PC-9 (cell line): ENCODE measurements around the gene PCDHGA1. TPM values are rescaled to one million over a fixed set of nuclear protein-coding genes. Genes with fewer than 3 reads are reported as not detected.
"Not testable (repeated sequence)": the region's sequence is repeated elsewhere in the genome, so short reads cannot be mapped to it uniquely, and the experiment has no call there.

Source experiments
- BruUV-seq: library from RNA; stranded (reverse); fragments of 400-500 nt; replicated peaks from 2 replicates; lab custom pipeline; 2021; lab: Mats Ljungman, UMichigan
- CTCF ChIA-PET: fragments of 300-600 bp; sonication (Branson Sonifier 250); formaldehyde crosslinking; loops from one replicate; lab custom pipeline; 2022; ENCODE audit warnings: antibody characterized with exemption; lab: Charles Lee
- POLR2A ChIA-PET: fragments of 300-600 bp; sonication (Branson Sonifier 250); formaldehyde crosslinking; loops from one replicate; lab custom pipeline; 2022; ENCODE audit warnings: antibody characterized with exemption; ENCODE audit not compliant: unreplicated experiment; lab: Charles Lee
- DNase-seq, 2 experiments: peaks; one replicate each; pipeline versions ENCODE4 v3.0.0 to v3.0.0-alpha.2; 2015 to 2022; ENCODE audit warnings: mixed read lengths in 1 of 2
- H2AFZ ChIP-seq: fragments of 200-600 bp; sonication (generic); 2 replicates; pipeline ENCODE4 v1.8.1; 2017; ENCODE audit warnings: antibody characterized with exemption
- H3F3A ChIP-seq: fragments of 200-600 bp; sonication (generic); 2 replicates; pipeline ENCODE4 v1.8.1; 2017; ENCODE audit warnings: antibody characterized with exemption, mild to moderate bottlenecking, low read depth; ENCODE audit not compliant: insufficient read depth
- H3K27ac ChIP-seq: fragments of 200-600 bp; sonication (generic); 2 replicates; pipeline ENCODE4 v1.6.1; 2016; ENCODE audit warnings: mixed run types
- H3K27me3 ChIP-seq: fragments of 200-600 bp; sonication (generic); 2 replicates; pipeline ENCODE4 v1.6.1; 2016; ENCODE audit warnings: low read depth, mixed run types; ENCODE audit not compliant: insufficient read depth
- H3K36me3 ChIP-seq: fragments of 200-600 bp; sonication (generic); 2 replicates; pipeline ENCODE4 v1.6.1; 2016; ENCODE audit warnings: low read depth, mixed run types
- H3K4me1 ChIP-seq: fragments of 200-600 bp; sonication (generic); replicated peaks from 2 replicates; pipeline ENCODE4 v1.6.1; 2016; ENCODE audit warnings: mixed run types; ENCODE audit not compliant: insufficient read depth
- H3K4me2 ChIP-seq: fragments of 200-600 bp; sonication (generic); 2 replicates; pipeline ENCODE4 v1.6.1; 2017; ENCODE audit warnings: mixed run types
- H3K4me3 ChIP-seq: fragments of 200-600 bp; sonication (generic); 2 replicates; pipeline ENCODE4 v1.6.1; 2016; ENCODE audit warnings: mixed run types
- H3K79me2 ChIP-seq: fragments of 200-600 bp; sonication (generic); 2 replicates; pipeline ENCODE4 v1.6.1; 2017; ENCODE audit warnings: low read depth, mixed run types
- H3K9me2 ChIP-seq: fragments of 200-600 bp; sonication (generic); 2 replicates; pipeline ENCODE4 v1.8.1; 2017; ENCODE audit warnings: mild to moderate bottlenecking; ENCODE audit not compliant: insufficient read depth
- H3K9me3 ChIP-seq: fragments of 200-600 bp; sonication (generic); 2 replicates; pipeline ENCODE4 v1.8.1; 2016; ENCODE audit warnings: low read depth; ENCODE audit not compliant: insufficient read depth
- H4K20me1 ChIP-seq: fragments of 200-600 bp; sonication (generic); 2 replicates; pipeline ENCODE4 v1.8.1; 2017; ENCODE audit not compliant: insufficient read depth
- CTCF ChIP-seq: fragments of 200-600 bp; sonication (generic); conservative IDR thresholded peaks from 2 replicates; pipeline ENCODE4 v1.6.1; 2017; ENCODE audit warnings: mixed run types, antibody characterized with exemption, mild to moderate bottlenecking, moderate library complexity
- EZH2 ChIP-seq: fragments of 200-600 bp; sonication (generic); IDR thresholded peaks from 2 replicates; pipeline ENCODE4 v1.8.0; 2017; ENCODE audit warnings: antibody characterized with exemption, low read depth
- intact Hi-C: fragments of 100-400 bp; cut with micrococcal nuclease; formaldehyde crosslinking; loops from one replicate; pipeline ENCODE4 v1.10.0; 2022; ENCODE audit not compliant: unreplicated experiment
- total RNA-seq: library from RNA; stranded (reverse); gene quantifications from 2 replicates; pipeline ENCODE4 v1.2.3, GENCODE V29; 2021

Gene PCDHGA1
- total RNA-seq, 1 experiment from 2014 or later, result 0.07 TPM

GRCh38 chr5:141306630-141307029 is 23.7 kb upstream of the PCDHGA1 start:
- H3K4me2 ChIP-seq, result no peak overlapping the region
- POLR2A ChIA-PET, result no interaction called here
- H3K4me3 ChIP-seq, result no peak overlapping the region

GRCh38 chr5:141313711-141314110 is 16.6 kb upstream of the PCDHGA1 start:
- ChIA-PET POLR2A (no interaction called here), CTCF (no interaction called here)
- Histone ChIP-seq H3K27ac (no peak overlapping the region), H3K36me3 (peaks cover 11% of the 10 kb centered on the region), H3K4me1 (no peaks in the 10 kb centered on the region), H3K79me2 (peaks cover 11% of the 10 kb centered on the region), H4K20me1 (no peaks in the 10 kb centered on the region), H3K9me2 (no peaks in the 10 kb centered on the region), H3K4me3 (no peak overlapping the region), H2AFZ (no peak overlapping the region), H3K4me2 (no peak overlapping the region), H3F3A (peaks cover 19% of the 10 kb centered on the region; the same call in 1 of the 2 replicates), H3K9me3 (peaks cover 32% of the 10 kb centered on the region), H3K27me3 (no peaks in the 10 kb centered on the region)
- BruUV-seq, result no TSS peak
- intact Hi-C loops, result no loop called here
- DNase-seq, result no peak
- TF ChIP-seq CTCF, result no peak
- TF ChIP-seq EZH2, result no peak

More at GRCh38 chr5:141306630-141307029, 23.7 kb upstream of the PCDHGA1 start:
- Histone ChIP-seq H3K36me3 (no peaks in the 10 kb centered on the region), H3K79me2 (no peaks in the 10 kb centered on the region), H3F3A (no peaks in the 10 kb centered on the region), H3K4me1 (no peaks in the 10 kb centered on the region), H3K27ac (no peak overlapping the region), H3K27me3 (no peaks in the 10 kb centered on the region), H3K9me2 (no peaks in the 10 kb centered on the region), H2AFZ (no peak overlapping the region), H4K20me1 (no peaks in the 10 kb centered on the region), H3K9me3 (peaks cover 4% of the 10 kb centered on the region; the same call in 1 of the 2 replicates)
- no peak for DNase-seq
- no peak for TF ChIP-seq EZH2
- no peak for TF ChIP-seq CTCF
- CTCF ChIA-PET, result no interaction called here
- BruUV-seq, result no TSS peak
- intact Hi-C loops, result no loop called here

GRCh38 chr5:141316963-141317362 is 13.4 kb upstream of the PCDHGA1 start:
- H3K27me3 ChIP-seq, H3K4me1 ChIP-seq, DNase-seq, POLR2A ChIA-PET, intact Hi-C loops, H3K4me3 ChIP-seq, CTCF ChIA-PET, H2AFZ ChIP-seq, H3K9me2 ChIP-seq, H4K20me1 ChIP-seq, BruUV-seq, H3K4me2 ChIP-seq, H3K27ac ChIP-seq: not testable (repeated sequence)
- Histone ChIP-seq H3K79me2 (peaks cover 25% of the 10 kb centered on the region), H3K36me3 (peaks cover 29% of the 10 kb centered on the region), H3K9me3 (peaks cover 54% of the 10 kb centered on the region), H3F3A (peaks cover 45% of the 10 kb centered on the region)

GRCh38 chr5:141319202-141319601 is 11.1 kb upstream of the PCDHGA1 start:
- Histone ChIP-seq H2AFZ (no peak overlapping the region), H3K4me2 (peak overlapping the region; percentile 76; the same call in 1 of the 2 replicates), H3K27me3 (0 out of 2 replicates have a peak, but pooled peaks cover 6% of the 10 kb centered on the region), H3K9me3 (peaks cover 56% of the 10 kb centered on the region), H3K79me2 (peaks cover 25% of the 10 kb centered on the region), H3K4me1 (0 out of 2 replicates have a peak, but pooled peaks cover 5% of the 10 kb centered on the region), H3K27ac (no peak overlapping the region), H4K20me1 (no peaks in the 10 kb centered on the region), H3F3A (peaks cover 45% of the 10 kb centered on the region), H3K4me3 (peak overlapping the region; percentile 89), H3K36me3 (peaks cover 29% of the 10 kb centered on the region), H3K9me2 (no peaks in the 10 kb centered on the region)
- no TSS peak for BruUV-seq
- DNase-seq, result no peak
- intact Hi-C loops, result no loop called here
- ChIA-PET CTCF (interaction anchor here (0.5 kb wide), 1 partner anchor 191 kb away, joined by 5 read pairs; no protein-coding TSS in a partner anchor), POLR2A (no interaction called here)
- no peak for TF ChIP-seq CTCF
- no peak for TF ChIP-seq EZH2
